Measurements from ENCODE around the gene MICAL3.
A peak's percentile ranks its signal among the peaks of the same experiment; 100 is the strongest.

The MICAL3 gene

GRCh38 chr22:18059473-18059872 is 35.1 kb upstream of the MICAL3 start:
- no peak overlapping the region for H3K4me3 ChIP-seq (ENCODE audit: low read depth, low read length)
- TF ChIP-seq CTCF (IDR thresholded peaks at IDR 0.05; ENCODE audit: control insufficient read depth, extremely low read depth, insufficient read depth), result no peak
- DNase-seq (ENCODE audit: low read depth), result no peak

- H3K4me3 ChIP-seq (ENCODE audit: low read depth, low read length), result no peak overlapping the region
- DNase-seq (ENCODE audit: low read depth), result no peak
- TF ChIP-seq CTCF (IDR thresholded peaks at IDR 0.05; ENCODE audit: control insufficient read depth, extremely low read depth, insufficient read depth), result no peak
Observed at GRCh38 chr22:18059094-18059417, 34.7 kb upstream of the MICAL3 start.

- no peak overlapping the region for H3K4me3 ChIP-seq (ENCODE audit: low read depth, low read length)
- TF ChIP-seq CTCF (IDR thresholded peaks at IDR 0.05; ENCODE audit: control insufficient read depth, extremely low read depth, insufficient read depth), result no peak
- DNase-seq (ENCODE audit: low read depth), result no peak
Observed at GRCh38 chr22:18058371-18059093, 34.2 kb upstream of the MICAL3 start.

- no peak overlapping the region for H3K4me3 ChIP-seq (ENCODE audit: low read depth, low read length)
- DNase-seq (ENCODE audit: low read depth), result peak; percentile 98
- TF ChIP-seq CTCF (IDR thresholded peaks at IDR 0.05; ENCODE audit: control insufficient read depth, extremely low read depth, insufficient read depth), result no peak
Observed at GRCh38 chr22:18057568-18058209, 33.3 kb upstream of the MICAL3 start.

- no peak for TF ChIP-seq CTCF (IDR thresholded peaks at IDR 0.05; ENCODE audit: control insufficient read depth, extremely low read depth, insufficient read depth)
- H3K4me3 ChIP-seq (ENCODE audit: low read depth, low read length), result no peak overlapping the region
Observed at GRCh38 chr22:18056807-18057474, 32.6 kb upstream of the MICAL3 start.

GRCh38 chr22:18056161-18056666 is 31.9 kb upstream of the MICAL3 start:
- TF ChIP-seq CTCF (IDR thresholded peaks at IDR 0.05; ENCODE audit: control insufficient read depth, extremely low read depth, insufficient read depth), result no peak
- no peak overlapping the region for H3K4me3 ChIP-seq (ENCODE audit: low read depth, low read length)
- peak; percentile 93 for DNase-seq (ENCODE audit: low read depth)

More at GRCh38 chr22:18056807-18057474, 32.6 kb upstream of the MICAL3 start:
- no peak for DNase-seq (ENCODE audit: low read depth)
